Esophagus squamous epithelium (tissue), 5 donors: ENCODE measurements around the gene RAB6A. TPM values are rescaled to one million over a fixed set of nuclear protein-coding genes. Genes with fewer than 3 reads are reported as not detected.
A peak's percentile ranks its signal among the peaks of the same experiment; 100 is the strongest.

ENCODE experiments used
- DNase-seq: peaks from one replicate; lab custom pipeline; 2025; lab: John Stamatoyannopoulos, UW
- H3K27ac ChIP-seq, 4 donors: fragments of 200-600 bp; sonication (generic); one replicate each; pipeline ENCODE4 v1.5.1; 2016 to 2019; ENCODE audit warnings: mild to moderate bottlenecking in 1 of 4
- H3K27me3 ChIP-seq, 4 donors: fragments of 200-600 bp; sonication (generic); 1 replicate in 3 of 4; 2 replicates in 1 of 4; pipeline versions ENCODE4 v1.5.1 to v1.6.0; 2017 to 2021; ENCODE audit warnings: antibody characterized with exemption in 1 of 4
- H3K36me3 ChIP-seq, 3 donors: fragments of 200-600 bp; sonication (generic); one replicate each; pipeline ENCODE4 v1.5.1; 2016 to 2019
- H3K4me1 ChIP-seq, 3 donors: fragments of 200-600 bp; sonication (generic); one replicate each; pipeline ENCODE4 v1.5.1; 2017 to 2019
- H3K4me3 ChIP-seq, 4 donors: fragments of 200-600 bp; sonication (generic); 1 replicate in 3 of 4; 2 replicates in 1 of 4; pipeline ENCODE4 v1.5.1; 2016 to 2019; ENCODE audit warnings: mild to moderate bottlenecking in 2 of 4, moderate library complexity in 1 of 4
- H3K9me3 ChIP-seq, 3 donors: fragments of 200-600 bp; sonication (generic); one replicate each; pipeline ENCODE4 v1.5.1; 2016 to 2019
- POLR2A ChIP-seq, 4 donors: fragments of 450-650 bp; IDR thresholded peaks; one replicate each; pipeline ENCODE4 v1.6.1; 2017; ENCODE audit warnings: antibody characterized with exemption in 4 of 4, mild to moderate bottlenecking in 4 of 4, moderate library complexity in 3 of 4
- WGBS, 2 donors: methylation state at CpG; one replicate each; pipeline ENCODE4 v1.1.5; 2018; 5-methylcytosine and 5-hydroxymethylcytosine counted together
- intact Hi-C: fragments of 100-400 bp; cut with DNase I; formaldehyde crosslinking; loops from one replicate; pipeline ENCODE4 v1.15.0; 2022
- total RNA-seq, 4 donors: library from RNA; depleted of rRNA; stranded (reverse); fragments of >200 nt; gene quantifications; one replicate each; pipeline ENCODE4 v1.1.0, GENCODE V29; 2016
- TF ChIP-seq, protein P1 (sequence below), 6 experiments: fragments of 450-650 bp in 4 of 6; fragments of 200-600 bp in 2 of 6; sonication (generic) in 2 of 6; IDR thresholded peaks; one replicate each; pipeline ENCODE4 v1.5.1; 2016 to 2019; ENCODE audit warnings: antibody characterized with exemption in 6 of 6, mild to moderate bottlenecking in 4 of 6, moderate library complexity in 4 of 6
- donor health status: DM: yes; HTN: yes; CAD: no.

RAB6A gene
- total RNA-seq, 4 donors from 2014 or later, result 115 to 234 (median 161) TPM

DNA sequence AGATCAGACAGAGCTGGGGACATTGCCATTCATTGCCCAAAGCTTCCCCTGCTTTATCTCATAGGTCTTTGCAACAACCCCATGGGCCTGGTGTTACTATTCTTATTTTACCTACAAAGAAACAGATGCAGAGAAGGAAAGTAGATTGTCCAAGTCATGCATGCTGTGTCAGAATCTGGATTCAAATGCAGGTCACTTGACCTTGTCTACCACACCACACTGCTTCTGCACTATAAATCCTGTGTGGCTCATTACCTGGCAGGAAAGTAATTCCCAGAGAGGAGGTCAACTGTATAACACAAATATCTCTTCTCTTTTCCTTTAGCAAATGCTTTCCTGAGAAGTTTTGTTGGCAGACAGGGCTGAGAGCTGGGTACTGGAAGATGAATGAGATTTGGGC lies 96.0 kb downstream of the RAB6A start:
- TF ChIP-seq POLR2A (IDR thresholded peaks at IDR 0.05), result no peak
- TF ChIP-seq, protein P1, sequence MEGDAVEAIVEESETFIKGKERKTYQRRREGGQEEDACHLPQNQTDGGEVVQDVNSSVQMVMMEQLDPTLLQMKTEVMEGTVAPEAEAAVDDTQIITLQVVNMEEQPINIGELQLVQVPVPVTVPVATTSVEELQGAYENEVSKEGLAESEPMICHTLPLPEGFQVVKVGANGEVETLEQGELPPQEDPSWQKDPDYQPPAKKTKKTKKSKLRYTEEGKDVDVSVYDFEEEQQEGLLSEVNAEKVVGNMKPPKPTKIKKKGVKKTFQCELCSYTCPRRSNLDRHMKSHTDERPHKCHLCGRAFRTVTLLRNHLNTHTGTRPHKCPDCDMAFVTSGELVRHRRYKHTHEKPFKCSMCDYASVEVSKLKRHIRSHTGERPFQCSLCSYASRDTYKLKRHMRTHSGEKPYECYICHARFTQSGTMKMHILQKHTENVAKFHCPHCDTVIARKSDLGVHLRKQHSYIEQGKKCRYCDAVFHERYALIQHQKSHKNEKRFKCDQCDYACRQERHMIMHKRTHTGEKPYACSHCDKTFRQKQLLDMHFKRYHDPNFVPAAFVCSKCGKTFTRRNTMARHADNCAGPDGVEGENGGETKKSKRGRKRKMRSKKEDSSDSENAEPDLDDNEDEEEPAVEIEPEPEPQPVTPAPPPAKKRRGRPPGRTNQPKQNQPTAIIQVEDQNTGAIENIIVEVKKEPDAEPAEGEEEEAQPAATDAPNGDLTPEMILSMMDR (IDR thresholded peaks at IDR 0.05), result no peak
- H3K4me1 ChIP-seq, result peaks cover 0 to 18% (median 11%) of the 10 kb centered on the region in 3 donors
- H3K9me3 ChIP-seq, result no peaks in the 10 kb centered on the region
- no peak overlapping the region for H3K27ac ChIP-seq
- no peak overlapping the region for H3K4me3 ChIP-seq
- intact Hi-C loops, result loop anchor here (5.0 kb wide), 1 partner anchor 243 kb away; no protein-coding TSS in a partner anchor
- no peak for DNase-seq
- no peaks in the 10 kb centered on the region for H3K27me3 ChIP-seq
- no peaks in the 10 kb centered on the region for H3K36me3 ChIP-seq

DNA sequence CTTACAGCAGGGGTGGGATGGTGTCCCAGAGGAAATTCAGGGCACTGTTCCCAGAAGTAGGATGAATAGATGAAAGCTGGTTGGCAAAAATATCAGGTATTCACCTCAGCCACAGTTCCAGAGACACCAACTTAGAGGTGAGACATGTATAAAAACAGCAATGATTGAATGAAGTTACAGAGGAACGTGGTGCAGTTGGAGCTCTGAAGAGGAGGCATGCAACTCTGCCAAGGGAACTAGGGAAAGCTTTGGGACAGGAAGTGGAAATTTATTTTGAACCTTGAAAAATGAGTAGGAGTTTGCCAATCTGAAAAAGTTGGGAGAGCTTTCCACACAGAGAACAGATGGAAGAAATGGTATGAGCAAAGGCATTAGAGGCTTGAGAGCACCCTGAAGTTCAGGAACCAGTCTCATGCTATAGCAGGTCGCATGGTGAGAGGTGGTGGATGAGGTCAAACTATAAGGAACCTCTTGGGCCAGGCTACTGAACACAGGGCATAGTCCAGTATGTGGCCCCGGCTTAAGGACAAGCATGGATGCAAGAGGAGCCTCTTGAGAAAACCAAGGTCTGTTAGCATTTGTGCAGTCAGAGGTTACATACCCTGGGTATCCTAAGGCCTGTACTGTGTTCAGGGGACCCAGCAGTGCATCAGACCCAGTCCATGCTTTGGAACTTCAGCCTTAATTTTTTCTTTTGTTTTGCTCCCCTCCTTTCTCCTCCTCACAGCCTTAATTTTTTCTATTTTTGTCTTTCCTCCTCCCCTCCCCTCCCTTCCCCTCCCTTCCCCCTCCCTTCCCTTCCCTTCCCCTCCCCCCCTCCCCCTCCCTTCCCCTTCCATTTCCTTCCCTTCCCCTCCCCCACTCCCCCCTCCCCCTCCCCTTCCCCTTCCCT lies 97.0 kb downstream of the RAB6A start:
- intact Hi-C loops, result loop anchor here (5.0 kb wide), 1 partner anchor 242 kb away; no protein-coding TSS in a partner anchor
- DNase-seq, result no peak
- no peak overlapping the region for H3K4me3 ChIP-seq
- no peak overlapping the region for H3K27ac ChIP-seq
- H3K9me3 ChIP-seq, result no peaks in the 10 kb centered on the region
- TF ChIP-seq, protein P1 (IDR thresholded peaks at IDR 0.05), result no peak
- no peak for TF ChIP-seq POLR2A (IDR thresholded peaks at IDR 0.05)
- H3K27me3 ChIP-seq, result no peaks in the 10 kb centered on the region
- H3K36me3 ChIP-seq, result no peaks in the 10 kb centered on the region
- 68 to 85% methylated on average over 3 of the region's 3 CpGs for WGBS, 2 donors
- peaks cover 0 to 21% (median 11%) of the 10 kb centered on the region in 3 donors for H3K4me1 ChIP-seq

DNA sequence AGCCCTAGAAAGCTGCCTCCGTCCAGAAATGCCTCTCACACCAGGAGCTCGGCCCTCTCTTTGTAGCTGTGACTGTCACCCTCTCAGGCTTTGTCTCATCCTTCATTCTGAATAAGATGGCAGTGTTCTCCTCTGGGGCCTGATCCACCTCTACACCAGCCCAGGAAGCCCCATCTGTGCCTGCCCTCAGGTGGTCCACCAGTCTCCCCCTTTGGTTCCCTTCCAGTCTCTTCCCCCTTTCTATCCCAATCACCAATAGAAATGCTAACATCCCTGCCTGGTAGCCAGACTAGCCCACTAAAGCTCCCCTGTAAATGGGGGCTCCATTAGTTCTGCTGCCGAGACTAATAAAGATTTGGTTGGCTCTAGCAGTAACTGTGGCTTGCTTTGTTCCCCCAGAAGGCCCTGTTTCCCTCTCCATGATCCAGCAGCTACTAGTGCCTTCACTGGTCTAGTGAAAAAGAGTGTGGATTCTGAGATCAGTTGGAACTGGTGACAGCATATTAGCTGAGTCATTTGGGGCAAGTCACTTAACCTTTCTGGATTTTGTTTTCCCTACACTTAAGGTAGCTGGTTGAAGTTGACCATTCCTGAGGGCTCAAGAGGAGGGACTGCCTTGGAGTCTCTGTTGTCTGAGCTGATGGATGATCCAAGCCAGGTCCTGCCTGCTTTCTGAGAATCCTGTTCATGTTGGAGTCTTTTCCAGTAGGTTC lies 98.3 kb downstream of the RAB6A start:
- intact Hi-C loops, result loop anchor here (5.0 kb wide), 1 partner anchor 240 kb away; no protein-coding TSS in a partner anchor
- no peaks in the 10 kb centered on the region for H3K36me3 ChIP-seq
- TF ChIP-seq POLR2A (IDR thresholded peaks at IDR 0.05), result no peak
- no peak overlapping the region for H3K27ac ChIP-seq
- DNase-seq, result no peak
- WGBS, 2 donors, result 89 to 100% methylated on average over 3 of the region's 3 CpGs
- peaks cover 0 to 21% (median 11%) of the 10 kb centered on the region in 3 donors for H3K4me1 ChIP-seq
- H3K4me3 ChIP-seq, result no peak overlapping the region
- H3K9me3 ChIP-seq, result no peaks in the 10 kb centered on the region
- no peaks in the 10 kb centered on the region for H3K27me3 ChIP-seq

DNA sequence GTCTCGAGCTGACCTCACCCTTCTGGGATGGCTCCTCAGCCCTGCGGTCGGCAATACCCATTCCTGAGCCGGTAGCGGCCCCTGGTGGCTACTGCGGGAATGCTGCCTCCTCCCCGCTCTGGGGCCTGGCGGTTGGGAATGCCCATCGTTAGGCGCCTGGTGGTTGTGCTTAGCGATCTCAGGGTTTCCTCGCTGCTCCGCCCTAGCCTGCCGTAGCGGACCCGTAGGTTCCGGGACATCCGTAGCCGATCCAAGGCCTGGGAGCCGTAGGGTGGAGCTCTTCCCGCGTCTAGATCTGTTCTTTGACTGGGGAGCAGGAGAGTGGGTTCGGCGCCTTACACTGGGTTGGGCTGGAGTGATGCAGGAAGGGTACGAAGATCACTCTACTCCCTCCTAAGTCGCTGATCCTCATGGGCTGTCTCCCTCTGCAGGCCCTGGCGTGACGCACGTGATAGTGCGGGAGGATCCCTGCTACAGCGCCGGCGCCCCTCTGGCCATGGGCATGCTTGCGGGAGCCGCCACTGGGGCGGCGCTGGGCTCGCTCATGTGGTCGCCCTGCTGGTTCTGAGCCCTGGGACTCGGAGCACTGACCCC lies 99.7 kb downstream of the RAB6A start:
- Histone ChIP-seq H3K4me3 (peak overlapping the region; percentile 5 to 59 (median 28)), H3K27me3 (no peaks in the 10 kb centered on the region), H3K4me1 (peaks cover 0 to 21% (median 11%) of the 10 kb centered on the region in 3 donors), H3K27ac (peak overlapping the region in 1 of 4 donors; percentile 14), H3K36me3 (no peaks in the 10 kb centered on the region), H3K9me3 (no peaks in the 10 kb centered on the region)
- DNase-seq, result peak; percentile 33
- intact Hi-C loops, result loop anchor here (5.0 kb wide), 1 partner anchor 239 kb away; no protein-coding TSS in a partner anchor
- WGBS, 2 donors, result 23 to 25% methylated on average over 9 to 14 of the region's 40 CpGs
- TF ChIP-seq, protein P1 (IDR thresholded peaks at IDR 0.05), result peak; percentile 89 to 99 (median 98)
- no peak for TF ChIP-seq POLR2A (IDR thresholded peaks at IDR 0.05)

DNA sequence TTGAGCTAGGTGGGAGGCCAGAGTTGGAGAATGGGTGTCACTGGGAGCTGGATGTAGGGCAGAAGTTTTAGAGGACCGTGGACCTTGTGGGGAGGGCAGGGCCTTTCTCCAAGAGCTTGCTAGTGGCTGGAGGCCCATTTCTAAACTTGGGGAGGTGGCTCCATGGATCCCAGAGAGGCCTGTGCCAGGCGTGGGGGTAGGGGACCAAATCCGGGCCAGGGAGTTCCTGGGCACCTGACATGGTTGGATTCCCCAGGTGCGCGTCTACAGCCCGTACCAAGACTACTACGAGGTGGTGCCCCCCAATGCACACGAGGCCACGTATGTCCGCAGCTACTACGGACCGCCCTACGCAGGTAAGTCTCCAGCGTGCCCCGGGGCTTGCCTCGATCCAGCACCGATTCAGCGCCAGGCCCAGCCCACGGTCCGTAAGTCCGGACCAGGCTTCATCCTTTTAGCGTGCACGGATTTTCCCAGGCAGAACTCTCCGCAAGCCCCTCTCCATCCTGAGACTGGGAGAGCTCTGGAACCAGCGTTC lies 100.3 kb downstream of the RAB6A start:
- no peak for DNase-seq
- H3K4me3 ChIP-seq, result peak overlapping the region; percentile 5 to 59 (median 28)
- H3K36me3 ChIP-seq, result no peaks in the 10 kb centered on the region
- no peaks in the 10 kb centered on the region for H3K27me3 ChIP-seq
- peaks cover 0 to 21% (median 11%) of the 10 kb centered on the region in 3 donors for H3K4me1 ChIP-seq
- WGBS, 2 donors, result 30 to 35% methylated on average over 6 to 12 of the region's 25 CpGs
- H3K27ac ChIP-seq, result no peak overlapping the region
- TF ChIP-seq, protein P1 (IDR thresholded peaks at IDR 0.05), result no peak
- no peak for TF ChIP-seq POLR2A (IDR thresholded peaks at IDR 0.05)
- intact Hi-C loops, result loop anchor here (5.0 kb wide), 1 partner anchor 238 kb away; no protein-coding TSS in a partner anchor
- H3K9me3 ChIP-seq, result no peaks in the 10 kb centered on the region
